GM12878 (cell line): ENCODE measurements around the gene FRMD5. TPM values are rescaled to one million over a fixed set of nuclear protein-coding genes. Genes with fewer than 3 reads are reported as not detected.

Experiments used
- ATAC-seq: fragments of 200-7000 bp; cut with Tn5 transposase; 3 replicates; pipeline ENCODE4 v1.9.1; 2020; ENCODE audit warnings: mild to moderate bottlenecking, moderate library complexity
- BruUV-seq: library from RNA; stranded (reverse); fragments of 400-500 nt; replicated peaks from 2 replicates; lab custom pipeline; 2021; lab: Mats Ljungman, UMichigan
- CTCF ChIA-PET: fragments of 300-600 bp; sonication (Branson Sonifier 250); formaldehyde crosslinking; extraction: SDS; loops from one replicate; lab custom pipeline; 2021; ENCODE audit warnings: inconsistent platforms; lab: Yijun Ruan, JAX
- POLR2A ChIA-PET: fragments of 350-600 bp; formaldehyde crosslinking; extraction: SDS; loops from one replicate; lab custom pipeline; 2021; ENCODE audit warnings: inconsistent platforms; lab: Charles Lee
- RAD21 ChIA-PET: fragments of 300-600 bp; sonication (Branson Sonifier 250); formaldehyde crosslinking; loops from one replicate; lab custom pipeline; 2023; ENCODE audit warnings: antibody characterized with exemption; ENCODE audit not compliant: unreplicated experiment; lab: Charles Lee
- SMC1A ChIA-PET: fragments of 300-600 bp; sonication (Branson Sonifier 250); formaldehyde crosslinking; loops from one replicate; lab custom pipeline; 2023; ENCODE audit not compliant: unreplicated experiment, uncharacterized antibody; lab: Charles Lee
- DNase-seq: peaks from one replicate; pipeline ENCODE4 v3.0.0-alpha.2; 2011; ENCODE audit warnings: low read depth, low spot score
- FAIRE-seq: peaks from 3 replicates; lab custom pipeline; 2011; peaks lifted over from hg19 to GRCh38; lab: Jason Lieb, UNC
- H2AFZ ChIP-seq: 2 replicates; pipeline ENCODE4 v1.6.0; 2011; ENCODE audit warnings: low read depth, low read length, control low read depth; ENCODE audit not compliant: control insufficient read depth
- H3K27ac ChIP-seq: 2 replicates; pipeline ENCODE4 v1.5.1; 2011; ENCODE audit warnings: control low read depth; ENCODE audit not compliant: control insufficient read depth, insufficient read depth
- H3K27me3 ChIP-seq, 2 experiments: replicated peaks in 1 of 2; 2 replicates each; pipeline versions ENCODE4 v1.6.0 to v1.6.1; 2011; ENCODE audit warnings: low read length in 1 of 2; ENCODE audit not compliant: control insufficient read depth in 2 of 2, insufficient read depth in 2 of 2
- H3K36me3 ChIP-seq, 2 experiments: 2 replicates each; pipeline ENCODE4 v1.5.1; 2011; ENCODE audit warnings: low read length in 1 of 2; ENCODE audit not compliant: control insufficient read depth in 2 of 2, insufficient read depth in 2 of 2
- H3K4me1 ChIP-seq: 2 replicates; pipeline ENCODE4 v1.6.1; 2011; ENCODE audit warnings: mild to moderate bottlenecking, low read length, moderate library complexity, mixed read lengths; ENCODE audit not compliant: control insufficient read depth, insufficient read depth
- H3K4me2 ChIP-seq: 2 replicates; pipeline ENCODE4 v1.6.0; 2011; ENCODE audit warnings: control low read depth; ENCODE audit not compliant: control insufficient read depth, insufficient read depth
- H3K4me3 ChIP-seq: fragments of 200-600 bp; sonication (generic); 2 replicates; pipeline ENCODE4 v1.5.1; 2016
- H3K79me2 ChIP-seq: 2 replicates; pipeline ENCODE4 v1.6.0; 2011; ENCODE audit warnings: low read length; ENCODE audit not compliant: control insufficient read depth, insufficient read depth
- H3K9ac ChIP-seq: 2 replicates; pipeline ENCODE4 v1.8.0; 2011; ENCODE audit warnings: low read length, control low read depth, mixed read lengths; ENCODE audit not compliant: control insufficient read depth, insufficient read depth
- H3K9me3 ChIP-seq: replicated peaks from 3 replicates; pipeline ENCODE4 v1.5.1; 2011; ENCODE audit warnings: mild to moderate bottlenecking, low read length; ENCODE audit not compliant: control insufficient read depth, insufficient read depth
- H4K20me1 ChIP-seq: 2 replicates; pipeline ENCODE4 v1.6.0; 2011; ENCODE audit not compliant: control insufficient read depth, insufficient read depth
- BCL11A ChIP-seq: IDR thresholded peaks from 2 replicates; pipeline ENCODE4 v1.6.1; 2011; ENCODE audit warnings: low read depth, low read length
- BCLAF1 ChIP-seq: fragments of 450-650 bp; IDR thresholded peaks from 2 replicates; pipeline ENCODE4 v1.6.1; 2017; ENCODE audit warnings: antibody characterized with exemption, mild to moderate bottlenecking, moderate library complexity
- CTCF ChIP-seq, 3 experiments: IDR thresholded peaks in 2 of 3; conservative IDR thresholded peaks in 1 of 3; 2 replicates each; pipeline ENCODE4 v1.5.1; 2011; ENCODE audit warnings: low read depth in 3 of 3, low read length in 3 of 3, mild to moderate bottlenecking in 3 of 3, control low read depth in 2 of 3, moderate library complexity in 2 of 3, inconsistent platforms in 1 of 3, mixed read lengths in 1 of 3; ENCODE audit not compliant: control insufficient read depth in 2 of 3, insufficient read depth in 1 of 3; ENCODE audit errors: extremely low read depth in 1 of 3
- EED ChIP-seq: sonication (generic); IDR thresholded peaks from 2 replicates; pipeline ENCODE4 v1.6.1; 2016; ENCODE audit warnings: antibody characterized with exemption, low read depth
- HSF1 ChIP-seq: fragments of 150-350 bp; IDR thresholded peaks from 2 replicates; pipeline ENCODE4 v1.6.1; 2014; ENCODE audit warnings: mild to moderate bottlenecking, low read depth, low read length
- MEF2A ChIP-seq: IDR thresholded peaks from 2 replicates; pipeline ENCODE4 v1.6.1; 2011; ENCODE audit warnings: low read depth, mild to moderate bottlenecking, low read length, moderate library complexity; ENCODE audit not compliant: insufficient read depth
- NFYB ChIP-seq: IDR thresholded peaks from 2 replicates; pipeline ENCODE4 v1.6.1; 2011; ENCODE audit warnings: low read depth, mild to moderate bottlenecking, low read length, improper control_type of control experiment, moderate library complexity; ENCODE audit not compliant: insufficient read depth
- SMC3 ChIP-seq: IDR thresholded peaks from 2 replicates; pipeline ENCODE4 v1.6.1; 2011; ENCODE audit warnings: low read length, improper control_type of control experiment, borderline replicate concordance
- SREBF1 ChIP-seq: IDR thresholded peaks from 2 replicates; pipeline ENCODE4 v1.6.1; 2012; ENCODE audit warnings: mild to moderate bottlenecking, low read length
- TCF7 ChIP-seq: IDR thresholded peaks from 2 replicates; pipeline ENCODE4 v1.6.1; 2014; ENCODE audit warnings: antibody characterized with exemption, borderline replicate concordance
- WRNIP1 ChIP-seq: IDR thresholded peaks from 2 replicates; pipeline ENCODE4 v1.6.1; 2011; ENCODE audit warnings: low read depth, low read length, improper control_type of control experiment, borderline replicate concordance
- WGBS: methylation state at CpG from one replicate; pipeline ENCODE4 v1.1.6; 2016; ENCODE audit warnings: low lambda C conversion rate; ENCODE audit not compliant: insufficient replicate concordance, insufficient coverage; ENCODE audit errors: missing lambda C conversion rate; 5-methylcytosine and 5-hydroxymethylcytosine counted together
- in situ Hi-C: fragments of 300-500 bp; cut with MboI; formaldehyde crosslinking; loops from 9 replicates; pipeline ENCODE4 v1.14.3; 2018; ENCODE audit warnings: mixed read lengths
- intact Hi-C: fragments of 100-400 bp; cut with micrococcal nuclease; formaldehyde crosslinking; loops from one replicate; pipeline ENCODE4 v1.14.2; 2022; ENCODE audit not compliant: unreplicated experiment
- polyA plus RNA-seq, 11 experiments: library from polyadenylated mRNA; depleted of rRNA in 4 of 11; unstranded in 6 of 11; stranded (reverse) in 5 of 11; fragments of >200 nt; fragmentation: Nextera tagmentation in 4 of 11; fragmentation: Illumina TruSeq in 1 of 11; extraction: Ambion mirVana in 4 of 11; extraction: Trizol in 1 of 11; gene quantifications; 1 replicate in 1 of 11; 2 replicates in 10 of 11; pipeline versions ENCODE4 v1.2.1 to v1.2.3, GENCODE V29; 2011 to 2016; ENCODE audit warnings: inconsistent platforms in 2 of 11, missing spikeins in 2 of 11, low read depth in 1 of 11
- total RNA-seq, 4 experiments: library from RNA; depleted of rRNA in 3 of 4; stranded (reverse); fragments of >200 nt in 3 of 4; fragmentation: Illumina TruSeq in 1 of 4; extraction: Trizol in 1 of 4; gene quantifications; 2 replicates each; pipeline versions ENCODE4 v1.2.1 to v1.2.3, GENCODE V29; 2013 to 2021

The FRMD5 gene
- total and polyA plus RNA-seq, 10 of the 15 experiments (the other 5 are each of a cell fraction or from before 2014, with no cell fraction given) = 0.26 to 6.4 (median 0.68) TPM; not detected in 1

- TF ChIP-seq WRNIP1 = no peak
- no peak for TF ChIP-seq TCF7
Measured at GRCh38 chr15:43920815-43921214, 274.3 kb downstream of the FRMD5 start (continued).

- intact Hi-C loops = no loop called here
- TF ChIP-seq HSF1 = no peak
- no peak for TF ChIP-seq MEF2A
- no peak for TF ChIP-seq NFYB
- no peak for TF ChIP-seq BCLAF1
- TF ChIP-seq BCL11A = no peak
- no peak for TF ChIP-seq SREBF1
- no peak for TF ChIP-seq CTCF (IDR thresholded peaks at IDR 0.05 in 2 of 3, conservative IDR thresholded peaks at IDR 0.05 in 1 of 3; ENCODE audit: control insufficient read depth in 2 of 3, extremely low read depth in 1 of 3, insufficient read depth in 1 of 3, low read depth in 3 of 3, low read length in 3 of 3)
- TF ChIP-seq SMC3 = no peak
- TF ChIP-seq WRNIP1 = no peak
- TF ChIP-seq EED = no peak
- ChIA-PET CTCF (interaction anchor here (0.7 to 1.8 kb wide), 3 partner anchors 9 to 146 kb away, joined by 3 to 7 read pairs (median 3); no protein-coding TSS in a partner anchor), POLR2A (no interaction called here), SMC1A (interaction anchor here (1.5 kb wide), 1 partner anchor 146 kb away, joined by 4 read pairs; no protein-coding TSS in a partner anchor), RAD21 (no interaction called here)
- H3K4me2 ChIP-seq = no peak overlapping the region
- no peak for ATAC-seq
- H3K4me1 ChIP-seq = no peaks in the 10 kb centered on the region
- in situ Hi-C loops = no loop called here
- BruUV-seq = no TSS peak
- H2AFZ ChIP-seq = no peak overlapping the region
- no peak for DNase-seq
- 0% methylated on average over 2 of the region's 2 CpGs for WGBS
- no peaks in the 10 kb centered on the region for H3K27me3 ChIP-seq
- H3K9me3 ChIP-seq = no peaks in the 10 kb centered on the region
- no peaks in the 10 kb centered on the region for H3K36me3 ChIP-seq
- no peak overlapping the region for H3K9ac ChIP-seq
- no peaks in the 10 kb centered on the region for H3K79me2 ChIP-seq
- no peak overlapping the region for H3K4me3 ChIP-seq
- no peaks in the 10 kb centered on the region for H4K20me1 ChIP-seq
- no peak overlapping the region for H3K27ac ChIP-seq
- no peak for FAIRE-seq
Measured at GRCh38 chr15:43920254-43920600, 274.8 kb downstream of the FRMD5 start.
